Adrenal gland (tissue), 5 donors: ENCODE measurements around the gene PERCC1.

Source experiments
- POLR2A ChIP-seq, 2 donors: fragments of 450-650 bp; IDR thresholded peaks; one replicate each; pipeline ENCODE4 v1.6.1; 2017; ENCODE audit warnings: antibody characterized with exemption in 2 of 2, mild to moderate bottlenecking in 2 of 2, moderate library complexity in 1 of 2
- TF ChIP-seq, protein P1 (sequence below), 6 experiments: fragments of 450-650 bp in 4 of 6; fragments of 200-600 bp in 2 of 6; sonication (generic) in 1 of 6; IDR thresholded peaks; 1 replicate in 5 of 6; 2 replicates in 1 of 6; pipeline versions ENCODE4 v1.5.1 to v1.8.0; 2016 to 2021; ENCODE audit warnings: antibody characterized with exemption in 6 of 6, mild to moderate bottlenecking in 2 of 6, moderate library complexity in 1 of 6
- donor health status: DM: no; HTN: no; CAD: no.

DNA sequence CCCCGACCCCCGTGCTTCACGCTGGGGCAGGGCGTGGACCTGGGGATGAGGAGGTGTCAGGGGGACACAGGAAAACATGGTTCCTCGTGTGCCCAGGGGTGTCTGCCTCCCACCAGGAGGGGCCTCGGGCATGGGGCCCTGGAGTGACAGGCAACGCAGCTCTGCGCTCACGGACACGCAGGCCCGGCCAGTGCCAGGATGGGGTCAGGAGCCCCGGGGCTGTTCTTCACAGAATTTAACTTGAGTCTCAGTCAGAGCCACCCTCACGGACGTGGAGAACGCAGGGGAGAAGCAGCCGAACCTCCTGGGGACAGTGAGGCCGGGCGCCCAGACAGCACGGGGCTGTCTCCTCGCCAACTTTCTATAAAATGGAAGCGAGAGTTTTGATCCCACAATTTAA lies 33.1 kb upstream of the PERCC1 start:
- TF ChIP-seq, protein P1, sequence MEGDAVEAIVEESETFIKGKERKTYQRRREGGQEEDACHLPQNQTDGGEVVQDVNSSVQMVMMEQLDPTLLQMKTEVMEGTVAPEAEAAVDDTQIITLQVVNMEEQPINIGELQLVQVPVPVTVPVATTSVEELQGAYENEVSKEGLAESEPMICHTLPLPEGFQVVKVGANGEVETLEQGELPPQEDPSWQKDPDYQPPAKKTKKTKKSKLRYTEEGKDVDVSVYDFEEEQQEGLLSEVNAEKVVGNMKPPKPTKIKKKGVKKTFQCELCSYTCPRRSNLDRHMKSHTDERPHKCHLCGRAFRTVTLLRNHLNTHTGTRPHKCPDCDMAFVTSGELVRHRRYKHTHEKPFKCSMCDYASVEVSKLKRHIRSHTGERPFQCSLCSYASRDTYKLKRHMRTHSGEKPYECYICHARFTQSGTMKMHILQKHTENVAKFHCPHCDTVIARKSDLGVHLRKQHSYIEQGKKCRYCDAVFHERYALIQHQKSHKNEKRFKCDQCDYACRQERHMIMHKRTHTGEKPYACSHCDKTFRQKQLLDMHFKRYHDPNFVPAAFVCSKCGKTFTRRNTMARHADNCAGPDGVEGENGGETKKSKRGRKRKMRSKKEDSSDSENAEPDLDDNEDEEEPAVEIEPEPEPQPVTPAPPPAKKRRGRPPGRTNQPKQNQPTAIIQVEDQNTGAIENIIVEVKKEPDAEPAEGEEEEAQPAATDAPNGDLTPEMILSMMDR (IDR thresholded peaks at IDR 0.05), result no peak
- no peak for TF ChIP-seq POLR2A (IDR thresholded peaks at IDR 0.05)
